ENCODE results near the gene SPRR3.

- TF ChIP-seq CTBP1 (IDR thresholded peaks at IDR 0.05; ENCODE audit: borderline replicate concordance) (no peak), FOXK2 (IDR thresholded peaks at IDR 0.05) (no peak), SUZ12 (IDR thresholded peaks at IDR 0.05) (no peak), SP1 (IDR thresholded peaks at IDR 0.05) (no peak), NFRKB (IDR thresholded peaks at IDR 0.05) (no peak)
These were observed 8.4 kb upstream of the SPRR3 start for GRCh38 chr1:152993186-152993585.
